HEK293T (cell line): ENCODE measurements around the gene JMJD1C.
A peak's percentile ranks its signal among the peaks of the same experiment; 100 is the strongest.

Experiments
- CTCF ChIA-PET: fragments of 350-600 bp; formaldehyde crosslinking; extraction: SDS; loops from one replicate; lab custom pipeline; 2021; ENCODE audit warnings: antibody characterized with exemption, inconsistent platforms; lab: Yijun Ruan, JAX
- POLR2A ChIA-PET: fragments of 350-600 bp; formaldehyde crosslinking; extraction: SDS; loops from one replicate; lab custom pipeline; 2020; ENCODE audit warnings: antibody characterized with exemption, inconsistent platforms; lab: Yijun Ruan, JAX
- DNase-seq: peaks from one replicate; pipeline ENCODE4 v3.0.0; 2012; ENCODE audit warnings: mixed read lengths; ENCODE audit errors: extremely low spot score
- ARNT ChIP-seq: fragments of 450-650 bp; IDR thresholded peaks from 2 replicates; pipeline ENCODE4 v1.6.1; 2017; ENCODE audit warnings: mild to moderate bottlenecking
- BHLHE40 ChIP-seq: fragments of 450-650 bp; IDR thresholded peaks from 2 replicates; pipeline ENCODE4 v1.6.1; 2016; ENCODE audit warnings: mild to moderate bottlenecking, moderate library complexity, borderline replicate concordance
- CTBP1 ChIP-seq: fragments of 450-650 bp; IDR thresholded peaks from 2 replicates; pipeline ENCODE4 v1.6.1; 2016; ENCODE audit warnings: borderline replicate concordance
- ELF4 ChIP-seq: fragments of 450-650 bp; IDR thresholded peaks from 2 replicates; pipeline ENCODE4 v1.6.1; 2017; ENCODE audit warnings: antibody characterized with exemption
- FOXA1 ChIP-seq: fragments of 450-650 bp; IDR thresholded peaks from 2 replicates; pipeline ENCODE4 v1.6.1; 2016; ENCODE audit warnings: mild to moderate bottlenecking
- FOXK2 ChIP-seq: fragments of 450-650 bp; IDR thresholded peaks from 2 replicates; pipeline ENCODE4 v1.6.1; 2016; ENCODE audit warnings: mild to moderate bottlenecking
- FOXM1 ChIP-seq: fragments of 450-650 bp; IDR thresholded peaks from 2 replicates; pipeline ENCODE4 v1.6.1; 2017; ENCODE audit warnings: mild to moderate bottlenecking, borderline replicate concordance
- HDGF ChIP-seq: fragments of 450-650 bp; IDR thresholded peaks from 2 replicates; pipeline ENCODE4 v1.6.1; 2017; ENCODE audit warnings: antibody characterized with exemption, borderline replicate concordance
- L3MBTL2 ChIP-seq: fragments of 450-650 bp; conservative IDR thresholded peaks from 2 replicates; pipeline ENCODE4 v1.6.1; 2016; ENCODE audit warnings: mild to moderate bottlenecking
- LEF1 ChIP-seq: fragments of 450-650 bp; IDR thresholded peaks from 2 replicates; pipeline ENCODE4 v1.6.1; 2017; ENCODE audit warnings: mild to moderate bottlenecking, borderline replicate concordance
- NFRKB ChIP-seq: fragments of 450-650 bp; IDR thresholded peaks from 2 replicates; pipeline ENCODE4 v1.6.1; 2016; ENCODE audit warnings: mild to moderate bottlenecking, moderate library complexity
- PKNOX1 ChIP-seq: fragments of 450-650 bp; IDR thresholded peaks from 2 replicates; pipeline ENCODE4 v1.6.1; 2016
- SP1 ChIP-seq: fragments of 450-650 bp; IDR thresholded peaks from 2 replicates; pipeline ENCODE4 v1.6.1; 2017
- SUZ12 ChIP-seq: fragments of 450-650 bp; IDR thresholded peaks from 2 replicates; pipeline ENCODE4 v1.6.1; 2016; ENCODE audit warnings: mild to moderate bottlenecking
- TARDBP ChIP-seq: fragments of 450-650 bp; IDR thresholded peaks from 2 replicates; pipeline ENCODE4 v1.6.1; 2016
- ZNF384 ChIP-seq: fragments of 450-650 bp; IDR thresholded peaks from 2 replicates; pipeline ENCODE4 v1.6.1; 2016

JMJD1C gene

GRCh38 chr10:63168821-63169462 lies 296.8 kb downstream of the JMJD1C start:
- no peak for TF ChIP-seq ELF4
- no peak for TF ChIP-seq FOXK2
- TF ChIP-seq L3MBTL2 = no peak
- no peak for TF ChIP-seq SUZ12
- no peak for TF ChIP-seq ARNT
- ChIA-PET POLR2A (interaction anchor here (2.9 kb wide), 1 partner anchor 459 kb away, joined by 9 read pairs; no protein-coding TSS in a partner anchor), CTCF (interaction anchor here (2.1 kb wide), 1 partner anchor 11 kb away, joined by 9 read pairs; no protein-coding TSS in a partner anchor)
- DNase-seq = no peak

GRCh38 chr10:63166742-63167258 lies 299.0 kb downstream of the JMJD1C start:
- ChIA-PET CTCF (interaction anchor here (0.6 to 3.8 kb wide), 21 partner anchors 8 to 653 kb away, joined by 3 to 59 read pairs (median 4); no protein-coding TSS in a partner anchor), POLR2A (interaction anchor here (1.2 to 2.9 kb wide), 5 partner anchors 102 to 470 kb away, joined by 3 to 11 read pairs (median 5); partner anchors contain the start of gene JMJD1C)
- TF ChIP-seq HDGF = no peak
- TF ChIP-seq TARDBP = no peak
- no peak for TF ChIP-seq ELF4
- TF ChIP-seq NFRKB = no peak
- TF ChIP-seq FOXK2 = no peak
- no peak for TF ChIP-seq ARNT
- TF ChIP-seq FOXA1 = no peak
- no peak for TF ChIP-seq SUZ12
- no peak for TF ChIP-seq ZNF384
- no peak for TF ChIP-seq PKNOX1
- no peak for TF ChIP-seq BHLHE40
- no peak for TF ChIP-seq L3MBTL2
- DNase-seq = peak; percentile 49

- ChIA-PET POLR2A (no interaction called here), CTCF (interaction anchor here (0.7 to 3.8 kb wide), 2 partner anchors 24 to 554 kb away, joined by 4 to 59 read pairs; no protein-coding TSS in a partner anchor)
- no peak for TF ChIP-seq CTBP1
- no peak for TF ChIP-seq ZNF384
- no peak for TF ChIP-seq FOXM1
- no peak for DNase-seq
Measured at GRCh38 chr10:63165249-63165648, 300.5 kb downstream of the JMJD1C start.

GRCh38 chr10:63164166-63164623 lies 301.6 kb downstream of the JMJD1C start:
- TF ChIP-seq FOXK2 = no peak
- no peak for TF ChIP-seq CTBP1
- TF ChIP-seq ELF4 = no peak
- no peak for TF ChIP-seq LEF1
- TF ChIP-seq ZNF384 = no peak
- TF ChIP-seq L3MBTL2 = no peak
- TF ChIP-seq BHLHE40 = no peak
- TF ChIP-seq SP1 = no peak
- TF ChIP-seq NFRKB = no peak
- TF ChIP-seq SUZ12 = no peak
- TF ChIP-seq FOXM1 = no peak
- TF ChIP-seq PKNOX1 = no peak
- no peak for TF ChIP-seq HDGF
- no peak for TF ChIP-seq TARDBP
- no peak for TF ChIP-seq ARNT
- no peak for TF ChIP-seq FOXA1
- no peak for DNase-seq
- ChIA-PET CTCF (interaction anchor here (0.7 kb wide), 1 partner anchor 23 kb away, joined by 4 read pairs; no protein-coding TSS in a partner anchor), POLR2A (no interaction called here)

- POLR2A ChIA-PET = no interaction called here
- TF ChIP-seq SP1 = no peak
- TF ChIP-seq HDGF = no peak
- no peak for TF ChIP-seq NFRKB
- no peak for TF ChIP-seq FOXA1
- DNase-seq = no peak
- CTCF ChIA-PET = no interaction called here
Measured at GRCh38 chr10:63161592-63161991, 304.2 kb downstream of the JMJD1C start.

- no peak for TF ChIP-seq SP1
- ChIA-PET CTCF (interaction anchor here (0.6 to 2.1 kb wide), 9 partner anchors 10 to 642 kb away, joined by 3 to 9 read pairs (median 3); no protein-coding TSS in a partner anchor), POLR2A (no interaction called here)
- DNase-seq = peak; percentile 66
Measured at GRCh38 chr10:63157845-63158624, 307.7 kb downstream of the JMJD1C start.

- TF ChIP-seq BHLHE40 = no peak
- no peak for TF ChIP-seq L3MBTL2
- no peak for TF ChIP-seq ZNF384
- no peak for TF ChIP-seq ARNT
- no peak for TF ChIP-seq TARDBP
- TF ChIP-seq SP1 = no peak
- no peak for TF ChIP-seq CTBP1
- TF ChIP-seq FOXM1 = no peak
- TF ChIP-seq ELF4 = no peak
- no peak for TF ChIP-seq HDGF
- TF ChIP-seq NFRKB = no peak
- no peak for TF ChIP-seq FOXA1
- no peak for TF ChIP-seq PKNOX1
- no peak for DNase-seq
- POLR2A ChIA-PET = interaction anchor here (1.2 kb wide), 1 partner anchor 475 kb away, joined by 4 read pairs; no protein-coding TSS in a partner anchor
- CTCF ChIA-PET = interaction anchor here (0.7 to 1.7 kb wide), 3 partner anchors 10 to 718 kb away, joined by 3 to 4 read pairs (median 3); no protein-coding TSS in a partner anchor
Measured at GRCh38 chr10:63156236-63156635, 309.5 kb downstream of the JMJD1C start.
